NCI-H1694 (cell line): ENCODE results near the gene CELF4.
"Not testable (repeated sequence)": the region's sequence is repeated elsewhere in the genome, so short reads cannot be mapped to it uniquely, and the experiment has no call there.

Source experiments
- DNase-seq: peaks from one replicate; lab custom pipeline; 2025; lab: John Stamatoyannopoulos, UW

CELF4 gene

DNA sequence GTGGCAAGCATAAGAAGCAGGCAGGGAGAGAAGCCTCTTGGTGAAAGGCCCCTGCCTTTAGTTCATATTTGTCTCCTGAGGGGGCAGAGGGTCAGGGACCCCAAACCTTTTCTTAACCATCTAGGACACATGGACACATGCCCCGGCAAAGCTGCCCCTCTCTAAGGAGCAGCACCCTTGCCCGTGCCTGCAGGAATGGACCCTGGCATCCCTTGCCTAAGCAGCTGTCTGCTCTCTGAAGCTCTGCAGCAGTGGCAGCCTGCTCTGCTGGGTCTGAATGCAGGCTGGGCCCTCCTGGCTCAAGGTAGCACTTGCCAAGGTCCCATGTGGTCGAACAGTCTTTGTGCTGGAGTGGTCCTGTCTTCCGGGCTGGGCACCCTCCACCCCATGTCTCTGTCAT, 174.4 kb downstream of the CELF4 start:
- no peak for DNase-seq

DNA sequence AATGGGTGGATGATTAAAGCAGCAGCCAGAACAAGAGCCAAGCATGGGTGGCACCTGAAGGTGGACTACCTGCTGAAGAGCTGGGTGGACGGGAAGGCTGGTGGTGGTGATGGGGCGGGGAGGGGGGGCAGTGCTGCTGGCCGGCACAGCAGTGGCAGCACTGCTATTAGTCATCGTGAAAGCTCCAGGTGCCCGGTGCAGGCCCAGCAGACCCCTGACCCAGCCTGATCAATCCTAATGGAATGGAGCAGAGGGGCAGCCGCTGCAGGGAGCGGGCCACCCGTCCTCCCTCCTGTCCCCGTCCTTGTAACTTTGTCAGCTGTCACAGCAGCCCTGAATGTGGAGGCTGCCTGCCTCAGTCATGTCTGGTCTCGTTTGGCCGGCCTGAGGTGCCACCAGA, 174.9 kb downstream of the CELF4 start:
- no peak for DNase-seq

DNA sequence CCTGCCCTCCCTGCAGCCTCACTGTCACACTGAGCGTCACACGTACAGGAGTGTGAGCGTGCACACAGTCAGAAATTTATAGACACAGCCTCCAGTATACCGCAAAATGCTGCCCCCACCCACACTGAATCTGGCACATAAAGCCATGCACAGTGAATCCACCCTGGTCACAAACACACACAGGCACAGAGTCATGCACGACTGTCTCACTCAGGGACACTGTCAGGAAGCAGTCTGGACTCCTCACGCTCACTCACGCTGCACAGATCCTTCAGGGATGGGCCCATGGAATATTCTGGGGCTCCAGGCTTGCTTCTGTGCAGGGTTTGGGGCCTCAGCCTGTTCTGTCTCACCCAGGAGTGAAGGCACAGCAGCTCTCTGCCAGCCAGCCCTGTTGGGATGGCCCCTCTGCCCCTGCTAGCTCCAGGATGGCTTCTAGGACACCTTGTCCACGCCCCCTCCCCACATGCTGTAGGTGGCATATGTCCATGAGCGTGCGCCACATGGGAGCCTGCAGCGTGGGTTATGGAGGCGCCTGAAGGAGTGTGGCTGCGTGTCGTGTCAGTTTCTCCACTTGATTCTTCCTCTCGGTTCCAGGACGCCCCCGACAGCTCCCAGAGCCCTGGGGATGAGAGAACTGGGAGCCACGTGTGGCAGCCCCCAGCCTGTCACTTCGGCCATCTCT, 175.8 kb downstream of the CELF4 start:
- no peak for DNase-seq

DNA sequence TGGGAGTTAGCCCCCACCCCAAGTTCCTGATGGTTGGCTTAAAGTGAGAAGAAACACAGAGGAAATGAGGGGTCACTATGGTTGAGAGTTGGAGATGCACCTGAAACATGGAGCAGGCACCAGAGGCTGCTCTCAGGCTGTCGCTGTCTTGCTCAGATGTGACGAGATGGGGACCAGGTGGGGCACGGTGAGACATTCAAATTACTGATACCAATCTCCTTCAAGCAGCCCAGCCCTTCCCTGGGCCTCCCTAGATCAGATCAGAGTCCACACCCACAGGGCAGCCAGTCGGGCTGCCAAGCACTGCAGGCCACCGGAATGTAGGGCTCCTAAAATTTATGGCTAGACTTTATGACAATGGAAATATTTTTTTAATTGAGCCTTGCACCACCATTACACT, 176.6 kb downstream of the CELF4 start:
- DNase-seq: no peak

DNA sequence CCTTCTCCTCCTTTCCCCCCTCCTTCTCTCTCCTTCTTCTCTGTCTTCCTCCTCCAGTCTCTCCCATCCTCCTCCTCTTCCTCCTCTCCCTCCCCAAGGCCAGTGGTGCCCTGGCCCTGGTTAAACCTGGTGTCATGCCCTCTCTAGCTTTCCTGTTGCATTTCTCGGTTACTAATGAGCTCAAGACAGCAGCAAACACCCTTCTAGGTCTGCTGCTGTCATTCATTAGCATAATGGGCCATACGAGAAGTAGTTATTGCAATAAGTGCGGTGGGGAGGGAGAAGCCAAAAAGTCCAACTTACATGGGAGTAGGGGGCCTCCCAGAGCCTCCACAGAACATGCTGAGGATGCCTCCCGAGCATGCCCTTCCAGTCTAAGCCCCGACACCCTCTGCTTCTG, 177.2 kb downstream of the CELF4 start:
- no peak for DNase-seq

- peak; percentile 60 for DNase-seq
Measured at GRCh38 chr18:37385846-37386778, 179.5 kb downstream of the CELF4 start.

GRCh38 chr18:37383846-37384595, 181.6 kb downstream of the CELF4 start:
- no peak for DNase-seq

DNA sequence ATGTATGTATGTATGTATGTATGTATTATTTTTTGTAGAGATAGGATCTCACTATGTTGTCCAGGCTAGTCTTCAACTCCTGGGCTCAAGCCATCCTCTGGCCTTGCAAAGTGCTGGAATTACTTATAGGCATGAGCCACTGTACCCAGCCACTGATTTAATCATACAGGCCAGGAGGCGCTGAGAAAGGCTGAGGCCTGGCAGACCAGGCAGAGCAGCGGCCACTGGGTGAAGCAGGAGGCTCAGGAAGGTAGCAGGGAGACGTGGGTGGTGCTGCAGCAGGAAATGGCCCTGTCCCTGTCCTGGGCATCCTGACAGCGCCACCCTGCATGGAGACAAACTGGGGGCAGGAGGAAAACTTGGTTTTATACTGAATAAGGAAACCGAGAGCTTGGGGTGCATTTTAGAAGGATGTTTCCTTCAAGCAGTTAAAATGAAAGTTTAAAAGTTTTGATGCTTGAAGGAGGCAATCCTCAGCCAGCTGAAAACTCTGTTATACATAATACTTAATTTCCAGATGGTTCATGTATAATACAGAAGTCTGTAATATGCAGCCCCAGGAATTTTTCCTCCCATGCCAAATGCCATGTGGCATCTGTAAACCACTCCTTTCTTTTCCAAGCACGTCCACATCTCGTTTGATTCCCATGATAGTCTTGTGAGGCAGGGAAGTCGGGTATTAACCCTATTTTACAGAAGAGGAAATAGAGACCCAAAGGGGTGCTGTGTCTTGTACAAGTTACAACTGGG, 182.4 kb downstream of the CELF4 start:
- DNase-seq: no peak

- no peak for DNase-seq
Measured at GRCh38 chr18:37381554-37381953, 184.0 kb downstream of the CELF4 start.

- no peak for DNase-seq
Measured at GRCh38 chr18:37380546-37381110, 185.0 kb downstream of the CELF4 start.

DNA sequence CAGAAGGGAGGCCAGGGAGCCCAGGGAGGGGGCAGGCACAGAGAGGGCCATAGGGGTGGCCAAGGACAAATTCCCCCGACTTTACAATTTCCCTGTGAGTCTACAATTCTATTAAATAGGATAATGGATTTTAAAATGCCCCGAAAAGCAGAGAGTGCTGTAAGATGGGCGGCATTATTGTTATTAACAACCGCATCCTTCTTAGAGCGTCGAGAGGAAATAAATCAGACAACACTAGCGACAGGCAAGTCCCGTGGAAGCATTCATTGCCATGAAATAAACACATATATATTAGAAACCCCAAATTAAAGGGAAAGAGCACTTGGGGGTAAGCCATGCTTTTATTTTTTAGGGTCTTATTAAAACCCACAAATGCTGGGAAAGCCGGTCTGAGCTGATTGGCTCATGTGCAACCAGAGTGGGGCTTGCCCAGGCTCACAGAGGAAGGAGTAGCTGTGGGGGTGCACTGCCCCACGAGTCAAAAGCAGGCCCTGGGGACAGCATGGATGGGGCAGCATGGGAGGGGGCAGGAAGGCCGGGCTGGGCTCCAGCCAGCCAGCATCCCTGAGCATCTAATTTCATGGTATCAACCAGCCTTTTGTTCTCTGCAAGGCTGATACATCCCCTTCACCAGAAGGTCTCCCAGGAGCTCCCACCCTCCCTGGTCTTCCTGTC, 187.1 kb downstream of the CELF4 start:
- DNase-seq: no peak

DNA sequence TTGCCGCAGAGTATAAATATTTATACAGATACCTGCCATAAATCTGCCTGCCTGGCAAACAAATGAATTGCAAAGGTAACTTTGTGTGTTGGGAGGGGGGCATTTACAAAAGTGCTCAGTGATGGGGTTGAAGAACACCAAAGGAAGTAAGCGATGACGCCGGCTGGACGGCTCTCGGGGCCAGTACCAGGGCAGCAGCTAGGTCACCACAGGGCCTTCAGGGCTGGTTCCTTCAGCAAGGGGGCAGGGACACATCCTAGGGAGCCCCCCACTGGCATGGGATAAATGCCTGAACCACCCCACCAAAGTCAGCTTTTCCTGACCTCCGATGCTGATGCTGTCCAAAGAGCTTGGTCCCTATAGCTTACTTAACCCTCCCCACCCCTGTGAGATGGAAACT, 190.4 kb downstream of the CELF4 start:
- DNase-seq: no peak

GRCh38 chr18:37368110-37368954, 197.3 kb downstream of the CELF4 start:
- no peak for DNase-seq

- DNase-seq: no peak
Measured at GRCh38 chr18:37364237-37364636, 201.4 kb downstream of the CELF4 start.

GRCh38 chr18:37362158-37362890, 203.3 kb downstream of the CELF4 start:
- no peak for DNase-seq

DNA sequence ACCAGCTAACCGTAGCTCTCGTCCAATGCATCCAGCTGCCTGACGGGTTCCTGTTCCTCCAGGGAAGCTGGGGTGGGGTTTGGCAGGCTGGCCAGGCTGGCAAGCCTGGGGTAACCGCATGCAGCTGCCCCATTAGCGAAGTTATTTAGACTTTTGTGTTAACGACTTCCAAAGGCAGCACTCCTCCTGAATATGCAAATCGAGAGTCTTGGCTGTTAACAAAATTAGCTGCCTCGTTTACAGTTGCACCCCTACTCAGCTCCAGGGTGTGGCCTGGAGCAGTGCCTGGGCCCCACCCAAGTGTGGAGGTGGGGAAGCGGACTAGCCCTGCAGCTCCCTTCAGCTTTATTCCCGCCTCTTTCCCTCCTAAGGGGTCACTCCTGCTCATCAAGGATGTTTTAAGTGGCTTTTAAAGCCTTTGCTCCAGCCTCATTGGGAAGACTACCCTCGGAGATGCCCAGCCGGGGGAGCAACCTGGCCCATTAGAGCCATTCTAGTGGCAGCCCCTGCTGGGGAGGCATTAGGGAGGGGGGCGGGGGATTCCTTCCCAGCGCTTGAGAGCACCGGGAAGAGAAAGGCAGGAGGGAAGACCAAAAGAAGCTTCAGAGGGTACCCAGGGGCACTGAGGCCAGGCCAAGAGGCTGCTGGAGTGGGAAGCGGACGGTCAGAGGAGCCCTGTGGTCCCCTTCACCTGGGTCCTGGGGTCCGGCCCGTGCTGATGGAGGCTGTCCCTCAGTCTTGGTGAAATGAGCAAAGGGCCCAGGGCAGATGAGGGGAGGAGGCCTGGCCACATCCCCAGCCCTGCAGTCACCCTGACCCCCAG, 204.1 kb downstream of the CELF4 start:
- DNase-seq: no peak

GRCh38 chr18:37358061-37358460, 207.5 kb downstream of the CELF4 start:
- DNase-seq: not testable (repeated sequence)

DNA sequence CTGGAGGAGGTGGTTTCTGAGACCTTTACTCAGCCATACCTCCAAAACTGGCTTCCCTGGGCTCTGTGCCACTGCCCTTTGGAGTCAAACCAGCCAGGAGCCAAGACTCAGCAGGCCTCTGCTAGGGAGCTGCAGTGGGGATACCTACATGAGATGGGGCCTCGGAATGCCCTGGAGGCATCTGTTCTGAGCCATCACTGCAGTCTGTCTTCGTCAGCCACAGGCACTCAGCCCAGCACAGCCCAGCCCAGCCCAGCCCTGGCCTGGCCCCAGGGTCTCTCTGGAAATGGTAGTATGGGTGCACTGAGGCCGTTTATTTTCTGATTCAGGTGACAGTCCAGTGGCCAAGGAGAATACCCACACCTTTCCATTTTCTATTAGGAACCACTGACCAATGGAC, 209.8 kb downstream of the CELF4 start:
- no peak for DNase-seq
